HepG2 (cell line): ENCODE results near the gene STIM1. TPM values are rescaled to one million over a fixed set of nuclear protein-coding genes. Genes with fewer than 3 reads are reported as not detected.

ENCODE experiments used
- ATAC-seq: fragments of 200-7000 bp; cut with Tn5 transposase; 3 replicates; pipeline ENCODE4 v1.9.1; 2020; ENCODE audit warnings: mild to moderate bottlenecking, moderate library complexity
- BruUV-seq: library from RNA; stranded (reverse); fragments of 400-500 nt; replicated peaks from 2 replicates; lab custom pipeline; 2021; lab: Mats Ljungman, UMichigan
- CTCF ChIA-PET: fragments of 300-600 bp; formaldehyde crosslinking; extraction: SDS; loops from one replicate; lab custom pipeline; 2021; ENCODE audit warnings: low total read pairs, inconsistent platforms, low intra/inter-chr PET ratio; lab: Yijun Ruan, JAX
- POLR2A ChIA-PET: fragments of 350-600 bp; sonication (Branson Sonifier 250); formaldehyde crosslinking; loops from one replicate; lab custom pipeline; 2020; ENCODE audit warnings: antibody characterized with exemption, inconsistent platforms; lab: Yijun Ruan, JAX
- DNase-seq: peaks from one replicate; pipeline ENCODE4 v3.0.0-alpha.2; 2015; ENCODE audit warnings: low spot score
- FAIRE-seq: peaks from 3 replicates; lab custom pipeline; 2011; peaks lifted over from hg19 to GRCh38; lab: Jason Lieb, UNC
- H2AFZ ChIP-seq: one replicate; pipeline ENCODE4 v1.6.1; 2011; ENCODE audit warnings: low read length, inconsistent platforms
- H3K27ac ChIP-seq: fragments of 300-600 bp; 3 replicates; pipeline ENCODE4 v1.8.0; 2011; ENCODE audit warnings: mixed run types, mild to moderate bottlenecking, mixed read lengths, low read length, inconsistent platforms; ENCODE audit not compliant: insufficient read depth; ENCODE audit errors: extremely low read length
- H3K27me3 ChIP-seq, 2 experiments: fragments of 200-600 bp in 1 of 2; 2 replicates in 1 of 2; 3 replicates in 1 of 2; pipeline versions ENCODE4 v1.6.0 to v1.8.0; 2011; ENCODE audit warnings: low read length in 2 of 2, mild to moderate bottlenecking in 2 of 2, moderate library complexity in 2 of 2, inconsistent platforms in 1 of 2; ENCODE audit not compliant: insufficient read depth in 2 of 2, control insufficient read depth in 1 of 2
- H3K36me3 ChIP-seq, 2 experiments: fragments of 200-600 bp in 1 of 2; replicated peaks in 1 of 2; 2 replicates in 1 of 2; 3 replicates in 1 of 2; pipeline versions ENCODE4 v1.5.1 to v1.8.0; 2011; ENCODE audit warnings: low read length in 2 of 2, inconsistent platforms in 1 of 2; ENCODE audit not compliant: insufficient read depth in 2 of 2, control insufficient read depth in 1 of 2
- H3K4me1 ChIP-seq: 2 replicates; pipeline ENCODE4 v1.5.1; 2012; ENCODE audit warnings: low read length, inconsistent platforms; ENCODE audit not compliant: insufficient read depth
- H3K4me2 ChIP-seq: 2 replicates; pipeline ENCODE4 v1.6.0; 2011; ENCODE audit warnings: low read depth, low read length, inconsistent platforms
- H3K4me3 ChIP-seq, 3 experiments: fragments of 200-600 bp in 1 of 3; sonication (generic), shearing (Covaris generic) in 1 of 3; replicated peaks in 1 of 3; 2 replicates each; pipeline ENCODE4 v1.5.1; 2011 to 2016; ENCODE audit warnings: low read length in 3 of 3, inconsistent platforms in 2 of 3, low read depth in 2 of 3, mild to moderate bottlenecking in 2 of 3, control low read depth in 1 of 3, mixed read lengths in 1 of 3; ENCODE audit not compliant: insufficient read depth in 1 of 3
- H3K79me2 ChIP-seq: one replicate; pipeline ENCODE4 v1.6.1; 2011; ENCODE audit warnings: low read length, inconsistent platforms; ENCODE audit not compliant: insufficient read depth
- H3K9ac ChIP-seq: 2 replicates; pipeline ENCODE4 v1.6.0; 2011; ENCODE audit warnings: mild to moderate bottlenecking, low read depth, low read length, inconsistent platforms; ENCODE audit not compliant: insufficient read depth
- H3K9me3 ChIP-seq: 2 replicates; pipeline ENCODE4 v1.5.1; 2012; ENCODE audit warnings: mild to moderate bottlenecking, low read length
- H4K20me1 ChIP-seq: 2 replicates; pipeline ENCODE4 v1.6.0; 2011; ENCODE audit warnings: inconsistent platforms, mild to moderate bottlenecking, low read length, moderate library complexity; ENCODE audit not compliant: insufficient read depth
- ARNTL ChIP-seq: sonication (generic); formaldehyde crosslinking; IDR thresholded peaks from 2 replicates; pipeline ENCODE4 v1.4.0; 2020; ENCODE audit warnings: mild to moderate bottlenecking, missing genetic modification reagents
- CEBPG ChIP-seq: IDR thresholded peaks from 2 replicates; pipeline ENCODE4 v1.6.1; 2016
- DNMT3B ChIP-seq: conservative IDR thresholded peaks from 2 replicates; pipeline ENCODE4 v1.6.1; 2016; ENCODE audit warnings: missing biosample characterization, control low read depth
- HNRNPK ChIP-seq: fragments of 200-400 bp; formaldehyde crosslinking; IDR thresholded peaks from 2 replicates; pipeline ENCODE4 v1.6.1; 2018; ENCODE audit warnings: low read length, low read depth, moderate library complexity, mild to moderate bottlenecking; ENCODE audit not compliant: poor library complexity, severe bottlenecking
- JUNB ChIP-seq: sonication (generic); formaldehyde crosslinking; IDR thresholded peaks from 2 replicates; pipeline ENCODE4 v1.8.0; 2022; ENCODE audit warnings: missing genetic modification reagents, mild to moderate bottlenecking, borderline replicate concordance
- POGZ ChIP-seq: sonication (generic); formaldehyde crosslinking; IDR thresholded peaks from 2 replicates; pipeline ENCODE4 v1.4.0; 2020; ENCODE audit warnings: mild to moderate bottlenecking, missing genetic modification reagents
- RAD21 ChIP-seq: fragments of 450-650 bp; formaldehyde crosslinking; IDR thresholded peaks from 2 replicates; pipeline ENCODE4 v1.5.0; 2020; ENCODE audit warnings: mild to moderate bottlenecking
- RARG ChIP-seq: sonication (generic); formaldehyde crosslinking; IDR thresholded peaks from 2 replicates; pipeline ENCODE4 v1.4.0; 2020; ENCODE audit warnings: low read depth, mild to moderate bottlenecking, missing genetic modification reagents
- SAP130 ChIP-seq: IDR thresholded peaks from 2 replicates; pipeline ENCODE4 v1.6.1; 2016; ENCODE audit warnings: low read depth
- SETDB1 ChIP-seq: sonication (generic); formaldehyde crosslinking; IDR thresholded peaks from 2 replicates; pipeline ENCODE4 v1.5.1; 2020; ENCODE audit warnings: missing genetic modification reagents, mild to moderate bottlenecking, borderline replicate concordance
- SMC3 ChIP-seq: IDR thresholded peaks from 2 replicates; pipeline ENCODE4 v1.6.1; 2011; ENCODE audit warnings: low read length, improper control_type of control experiment
- SP1 ChIP-seq, 2 experiments: fragments of 450-650 bp in 1 of 2; sonication (generic) in 1 of 2; formaldehyde crosslinking in 1 of 2; IDR thresholded peaks; 2 replicates each; pipeline versions ENCODE4 v1.4.0 to v1.6.1; 2016 to 2020; ENCODE audit warnings: missing genetic modification reagents in 1 of 2
- STAG1 ChIP-seq: sonication (generic); formaldehyde crosslinking; IDR thresholded peaks from 2 replicates; pipeline ENCODE4 v1.4.0; 2020; ENCODE audit warnings: missing genetic modification reagents
- ZNF205 ChIP-seq: IDR thresholded peaks from 2 replicates; pipeline ENCODE4 v1.6.1; 2018; ENCODE audit warnings: missing biosample characterization, missing genetic modification reagents
- ZNF24 ChIP-seq: fragments of 450-650 bp; IDR thresholded peaks from 2 replicates; pipeline ENCODE4 v1.6.1; 2017; ENCODE audit warnings: antibody characterized with exemption, mild to moderate bottlenecking
- ZNF577 ChIP-seq: sonication (generic); formaldehyde crosslinking; IDR thresholded peaks from 2 replicates; pipeline ENCODE4 v1.4.0; 2020; ENCODE audit warnings: mild to moderate bottlenecking, low read depth, missing genetic modification reagents, borderline replicate concordance
- ZNF772 ChIP-seq: sonication (generic); formaldehyde crosslinking; IDR thresholded peaks from 2 replicates; pipeline ENCODE4 v1.5.0; 2020; ENCODE audit warnings: mild to moderate bottlenecking, missing genetic modification reagents
- WGBS: methylation state at CpG from one replicate; pipeline ENCODE4 v1.1.6; 2017; ENCODE audit warnings: low lambda C conversion rate; 5-methylcytosine and 5-hydroxymethylcytosine counted together
- in situ Hi-C: cut with HindIII; loops from 2 replicates; pipeline ENCODE4 v1.10.0; 2017; ENCODE audit warnings: low pct_unique_long_range_greater_than_20kb; ENCODE audit not compliant: extremely low pct_ligation_motif_present
- intact Hi-C: fragments of 100-400 bp; cut with micrococcal nuclease; formaldehyde crosslinking; loops from one replicate; pipeline ENCODE4 v1.10.0; 2022; ENCODE audit not compliant: unreplicated experiment
- polyA plus RNA-seq, 8 experiments: library from polyadenylated mRNA; depleted of rRNA in 3 of 8; stranded (reverse) in 7 of 8; unstranded in 1 of 8; fragments of >200 nt; fragmentation: Illumina TruSeq in 4 of 8; extraction: Trizol in 4 of 8; gene quantifications; 2 replicates each; pipeline versions ENCODE4 v1.2.1 to v1.2.3, GENCODE V29; 2011 to 2016; ENCODE audit warnings: low read depth in 4 of 8, missing spikeins in 1 of 8, mixed read lengths in 1 of 8; ENCODE audit not compliant: insufficient read depth in 1 of 8
- total RNA-seq, 5 experiments: library from RNA; depleted of rRNA; stranded (reverse); fragments of >200 nt; fragmentation: Illumina TruSeq; extraction: Trizol; gene quantifications; 2 replicates each; pipeline ENCODE4 v1.2.3, GENCODE V29; 2016; ENCODE audit warnings: low read depth in 1 of 5
- TF ChIP-seq, protein P1 (sequence below): sonication (generic); formaldehyde crosslinking; IDR thresholded peaks from 2 replicates; pipeline ENCODE4 v1.4.0; 2020; ENCODE audit warnings: missing genetic modification reagents, borderline replicate concordance
- TF ChIP-seq, protein P2 (sequence below): sonication (generic); formaldehyde crosslinking; conservative IDR thresholded peaks from 2 replicates; pipeline ENCODE4 v1.8.0; 2022; ENCODE audit warnings: missing genetic modification reagents
- TF ChIP-seq, protein P3 (sequence below): sonication (generic); formaldehyde crosslinking; IDR thresholded peaks from 2 replicates; pipeline ENCODE4 v1.5.0; 2020; ENCODE audit warnings: mild to moderate bottlenecking, missing genetic modification reagents, moderate library complexity

STIM1 gene
- total and polyA plus RNA-seq, 2 of the 13 experiments (the other 11 are each of a cell fraction or from before 2014, with no cell fraction given), result 19.2 to 28.5 TPM

DNA sequence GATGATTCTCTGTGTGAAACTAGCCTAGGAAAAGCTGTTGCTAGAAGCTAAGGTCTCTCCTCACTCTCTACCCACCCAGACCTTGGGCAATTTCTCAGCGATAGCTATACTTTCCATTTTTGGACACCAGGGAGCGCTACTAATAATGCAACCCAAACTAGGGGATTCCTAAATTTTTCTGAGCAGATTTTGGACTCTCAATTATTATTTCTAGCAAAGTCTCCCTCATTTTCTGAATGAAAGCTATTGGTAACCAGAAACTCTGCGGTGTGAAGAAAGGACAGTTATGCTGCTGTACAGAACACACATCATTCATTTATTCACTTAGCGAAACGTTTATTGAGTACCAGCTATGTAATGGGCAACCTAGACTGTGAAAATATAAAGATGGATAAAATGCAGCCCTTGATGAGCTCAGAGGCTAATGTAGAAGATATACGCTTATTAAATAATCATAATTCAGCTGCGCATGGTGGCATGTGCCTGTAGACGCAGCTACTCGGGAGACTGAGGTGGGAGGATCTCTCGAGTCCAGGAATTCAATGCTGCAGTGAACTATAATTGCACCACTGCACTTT lies 6.1 kb upstream of the STIM1 start:
- Histone ChIP-seq H3K36me3 (no peaks in the 10 kb centered on the region), H3K79me2 (no peaks in the 10 kb centered on the region), H3K4me1 (peaks cover 28% of the 10 kb centered on the region), H2AFZ (no peak overlapping the region), H3K27me3 (no peaks in the 10 kb centered on the region), H3K4me2 (peak overlapping the region; percentile 13; the same call in 1 of the 2 replicates), H3K9me3 (no peaks in the 10 kb centered on the region), H4K20me1 (no peaks in the 10 kb centered on the region), H3K27ac (no peak overlapping the region), H3K9ac (no peak overlapping the region), H3K4me3 (no peak overlapping the region)
- in situ Hi-C loops (loop anchor here (5.0 kb wide), 1 partner anchor 223 kb away; no protein-coding TSS in a partner anchor), intact Hi-C loops (loop anchor here (1.0 kb wide), 1 partner anchor 223 kb away; no protein-coding TSS in a partner anchor)
- DNase-seq (peak; percentile 41), FAIRE-seq (peak; percentile 92), ATAC-seq (peak; percentile 86)
- CTCF ChIA-PET, result interaction anchor here (4.5 kb wide), 1 partner anchor 224 kb away, joined by 28 read pairs; no protein-coding TSS in a partner anchor
- no TSS peak for BruUV-seq
- POLR2A ChIA-PET, result interaction anchor here (1.0 to 1.3 kb wide), 4 partner anchors 31 to 109 kb away, joined by 3 to 8 read pairs (median 4); partner anchors contain the start of gene PGAP2
- WGBS, result 38% methylated on average over 10 of the region's 10 CpGs
- TF ChIP-seq ZNF24, result peak; percentile 74; the same call in 1 of the 2 replicates
- TF ChIP-seq SMC3, result peak; percentile 84
- TF ChIP-seq JUNB (CRISPR knock-in tag), result no peak
- no peak for TF ChIP-seq DNMT3B
- no peak for TF ChIP-seq HNRNPK
- peak; percentile 63; the same call in 1 of the 2 replicates for TF ChIP-seq RAD21 (CRISPR knock-in tag)
- TF ChIP-seq SETDB1 (CRISPR knock-in tag), result no peak
- no peak for TF ChIP-seq ZNF772 (CRISPR knock-in tag)
- TF ChIP-seq RARG (CRISPR knock-in tag), result no peak
- TF ChIP-seq ARNTL, result no peak
- no peak for TF ChIP-seq ZNF577 (CRISPR knock-in tag)
- no peak for TF ChIP-seq SP1 (IDR thresholded peaks at IDR 0.05)
- TF ChIP-seq SP1 (CRISPR knock-in tag; IDR thresholded peaks at IDR 0.05), result no peak
- 0 out of 2 replicates have a peak, but pooled peaks have one; percentile 20 for TF ChIP-seq CEBPG (CRISPR knock-in tag)
- TF ChIP-seq, protein P1, sequence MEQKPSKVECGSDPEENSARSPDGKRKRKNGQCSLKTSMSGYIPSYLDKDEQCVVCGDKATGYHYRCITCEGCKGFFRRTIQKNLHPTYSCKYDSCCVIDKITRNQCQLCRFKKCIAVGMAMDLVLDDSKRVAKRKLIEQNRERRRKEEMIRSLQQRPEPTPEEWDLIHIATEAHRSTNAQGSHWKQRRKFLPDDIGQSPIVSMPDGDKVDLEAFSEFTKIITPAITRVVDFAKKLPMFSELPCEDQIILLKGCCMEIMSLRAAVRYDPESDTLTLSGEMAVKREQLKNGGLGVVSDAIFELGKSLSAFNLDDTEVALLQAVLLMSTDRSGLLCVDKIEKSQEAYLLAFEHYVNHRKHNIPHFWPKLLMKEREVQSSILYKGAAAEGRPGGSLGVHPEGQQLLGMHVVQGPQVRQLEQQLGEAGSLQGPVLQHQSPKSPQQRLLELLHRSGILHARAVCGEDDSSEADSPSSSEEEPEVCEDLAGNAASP, result no peak
- TF ChIP-seq, protein P2, sequence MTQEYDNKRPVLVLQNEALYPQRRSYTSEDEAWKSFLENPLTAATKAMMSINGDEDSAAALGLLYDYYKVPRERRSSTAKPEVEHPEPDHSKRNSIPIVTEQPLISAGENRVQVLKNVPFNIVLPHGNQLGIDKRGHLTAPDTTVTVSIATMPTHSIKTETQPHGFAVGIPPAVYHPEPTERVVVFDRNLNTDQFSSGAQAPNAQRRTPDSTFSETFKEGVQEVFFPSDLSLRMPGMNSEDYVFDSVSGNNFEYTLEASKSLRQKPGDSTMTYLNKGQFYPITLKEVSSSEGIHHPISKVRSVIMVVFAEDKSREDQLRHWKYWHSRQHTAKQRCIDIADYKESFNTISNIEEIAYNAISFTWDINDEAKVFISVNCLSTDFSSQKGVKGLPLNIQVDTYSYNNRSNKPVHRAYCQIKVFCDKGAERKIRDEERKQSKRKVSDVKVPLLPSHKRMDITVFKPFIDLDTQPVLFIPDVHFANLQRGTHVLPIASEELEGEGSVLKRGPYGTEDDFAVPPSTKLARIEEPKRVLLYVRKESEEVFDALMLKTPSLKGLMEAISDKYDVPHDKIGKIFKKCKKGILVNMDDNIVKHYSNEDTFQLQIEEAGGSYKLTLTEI, result no peak
- no peak for TF ChIP-seq POGZ (CRISPR knock-in tag)
- TF ChIP-seq STAG1 (CRISPR knock-in tag), result peak; percentile 69
- TF ChIP-seq, protein P3, sequence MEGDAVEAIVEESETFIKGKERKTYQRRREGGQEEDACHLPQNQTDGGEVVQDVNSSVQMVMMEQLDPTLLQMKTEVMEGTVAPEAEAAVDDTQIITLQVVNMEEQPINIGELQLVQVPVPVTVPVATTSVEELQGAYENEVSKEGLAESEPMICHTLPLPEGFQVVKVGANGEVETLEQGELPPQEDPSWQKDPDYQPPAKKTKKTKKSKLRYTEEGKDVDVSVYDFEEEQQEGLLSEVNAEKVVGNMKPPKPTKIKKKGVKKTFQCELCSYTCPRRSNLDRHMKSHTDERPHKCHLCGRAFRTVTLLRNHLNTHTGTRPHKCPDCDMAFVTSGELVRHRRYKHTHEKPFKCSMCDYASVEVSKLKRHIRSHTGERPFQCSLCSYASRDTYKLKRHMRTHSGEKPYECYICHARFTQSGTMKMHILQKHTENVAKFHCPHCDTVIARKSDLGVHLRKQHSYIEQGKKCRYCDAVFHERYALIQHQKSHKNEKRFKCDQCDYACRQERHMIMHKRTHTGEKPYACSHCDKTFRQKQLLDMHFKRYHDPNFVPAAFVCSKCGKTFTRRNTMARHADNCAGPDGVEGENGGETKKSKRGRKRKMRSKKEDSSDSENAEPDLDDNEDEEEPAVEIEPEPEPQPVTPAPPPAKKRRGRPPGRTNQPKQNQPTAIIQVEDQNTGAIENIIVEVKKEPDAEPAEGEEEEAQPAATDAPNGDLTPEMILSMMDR, result peak; percentile 70
- TF ChIP-seq SAP130 (CRISPR knock-in tag), result 0 out of 2 replicates have a peak, but pooled peaks have one; percentile 13
- TF ChIP-seq ZNF205 (CRISPR knock-in tag), result peak; percentile 76; the same call in 1 of the 2 replicates
